Mesenchymal stem cell (in vitro differentiated cells and primary cell): ENCODE results near the gene GPR108. TPM values are rescaled to one million over a fixed set of nuclear protein-coding genes. Genes with fewer than 3 reads are reported as not detected.

Experiments used
- DNase-seq: peaks from one replicate; pipeline ENCODE4 v3.0.0-alpha.2; 2013
- H2AFZ ChIP-seq: one replicate; pipeline ENCODE4 v1.6.1; 2013; ENCODE audit warnings: low read depth, mild to moderate bottlenecking, control low read depth, inconsistent platforms, low read length, moderate library complexity
- H2AK5ac ChIP-seq: 2 replicates; pipeline ENCODE4 v1.6.1; 2013; ENCODE audit warnings: low read length, moderate library complexity, mild to moderate bottlenecking, inconsistent platforms; ENCODE audit not compliant: severe bottlenecking
- H2BK120ac ChIP-seq: one replicate; pipeline ENCODE4 v1.6.1; 2013; ENCODE audit warnings: low read depth, mild to moderate bottlenecking, inconsistent platforms, low read length, moderate library complexity
- H2BK12ac ChIP-seq, 2 experiments: one replicate each; pipeline ENCODE4 v1.6.1; 2013; ENCODE audit warnings: inconsistent platforms in 2 of 2, low read length in 2 of 2, mild to moderate bottlenecking in 2 of 2, moderate library complexity in 2 of 2, control low read depth in 1 of 2
- H2BK15ac ChIP-seq: one replicate; pipeline ENCODE4 v1.6.1; 2013; ENCODE audit warnings: mild to moderate bottlenecking, low read depth, inconsistent platforms; ENCODE audit not compliant: poor library complexity, severe bottlenecking
- H2BK5ac ChIP-seq: 2 replicates; pipeline ENCODE4 v1.6.1; 2013; ENCODE audit warnings: low read depth, mild to moderate bottlenecking, low read length, control low read depth, inconsistent platforms; ENCODE audit not compliant: poor library complexity, severe bottlenecking
- H3K14ac ChIP-seq, 2 experiments: one replicate each; pipeline ENCODE4 v1.6.1; 2013; ENCODE audit warnings: inconsistent platforms in 2 of 2, low read length in 2 of 2, control low read depth in 1 of 2, mild to moderate bottlenecking in 1 of 2, moderate library complexity in 1 of 2
- H3K18ac ChIP-seq, 2 experiments: one replicate each; pipeline ENCODE4 v1.6.1; 2013; ENCODE audit warnings: inconsistent platforms in 2 of 2, low read length in 2 of 2, control low read depth in 1 of 2, low read depth in 1 of 2, mild to moderate bottlenecking in 1 of 2
- H3K23ac ChIP-seq, 2 experiments: one replicate each; pipeline ENCODE4 v1.6.1; 2013; ENCODE audit warnings: inconsistent platforms in 2 of 2, low read length in 2 of 2, mild to moderate bottlenecking in 2 of 2, moderate library complexity in 2 of 2, control low read depth in 1 of 2
- H3K27ac ChIP-seq: 2 replicates; pipeline ENCODE4 v1.5.1; 2013; ENCODE audit warnings: mild to moderate bottlenecking, moderate library complexity, low read length, control low read depth, inconsistent platforms; ENCODE audit not compliant: poor library complexity, severe bottlenecking
- H3K27me3 ChIP-seq, 2 experiments: 2 replicates each; pipeline versions ENCODE4 v1.6.1 to v1.7.0; 2013; ENCODE audit warnings: low read length in 2 of 2, mild to moderate bottlenecking in 2 of 2, moderate library complexity in 2 of 2, control low read depth in 1 of 2, inconsistent platforms in 1 of 2; ENCODE audit not compliant: control insufficient read depth in 1 of 2, insufficient read depth in 1 of 2
- H3K36me3 ChIP-seq, 2 experiments: 2 replicates each; pipeline versions ENCODE4 v1.6.1 to v1.7.0; 2013; ENCODE audit warnings: low read length in 2 of 2, control low read depth in 1 of 2, inconsistent platforms in 1 of 2, low read depth in 1 of 2, mild to moderate bottlenecking in 1 of 2; ENCODE audit not compliant: insufficient read depth in 2 of 2, control insufficient read depth in 1 of 2
- H3K4ac ChIP-seq, 2 experiments: one replicate each; pipeline ENCODE4 v1.6.1; 2013; ENCODE audit warnings: inconsistent platforms in 2 of 2, low read length in 2 of 2, mild to moderate bottlenecking in 2 of 2, moderate library complexity in 2 of 2, control low read depth in 1 of 2, low read depth in 1 of 2
- H3K4me1 ChIP-seq: 2 replicates; pipeline ENCODE4 v1.6.1; 2013; ENCODE audit warnings: low read depth, low read length, control low read depth; ENCODE audit not compliant: control insufficient read depth, insufficient read depth
- H3K4me2 ChIP-seq: 2 replicates; pipeline ENCODE4 v1.6.1; 2013; ENCODE audit warnings: low read length, mild to moderate bottlenecking, inconsistent platforms; ENCODE audit not compliant: poor library complexity, severe bottlenecking
- H3K4me3 ChIP-seq, 2 experiments: 2 replicates each; pipeline versions ENCODE4 v1.5.1 to v1.7.0; 2013; ENCODE audit warnings: low read length in 2 of 2, mild to moderate bottlenecking in 2 of 2, control low read depth in 1 of 2, low read depth in 1 of 2; ENCODE audit not compliant: insufficient read depth in 1 of 2
- H3K79me1 ChIP-seq: replicated peaks from 2 replicates; pipeline ENCODE4 v1.6.1; 2013; ENCODE audit warnings: mild to moderate bottlenecking, control low read depth, low read length, inconsistent platforms; ENCODE audit not compliant: poor library complexity, severe bottlenecking
- H3K9ac ChIP-seq: 2 replicates; pipeline ENCODE4 v1.7.0; 2013; ENCODE audit warnings: mild to moderate bottlenecking, low read length, moderate library complexity
- H3K9me3 ChIP-seq: 2 replicates; pipeline ENCODE4 v1.7.0; 2013; ENCODE audit warnings: mild to moderate bottlenecking, low read length; ENCODE audit not compliant: control insufficient read depth
- H4K8ac ChIP-seq: one replicate; pipeline ENCODE4 v1.6.1; 2013; ENCODE audit warnings: inconsistent platforms, mild to moderate bottlenecking, low read length, moderate library complexity
- H4K91ac ChIP-seq: one replicate; pipeline ENCODE4 v1.6.1; 2013; ENCODE audit warnings: mild to moderate bottlenecking, low read length, inconsistent platforms
- WGBS: methylation state at CpG from one replicate; pipeline ENCODE4 v1.1.7; 2013; ENCODE audit warnings: mixed read lengths; 5-methylcytosine and 5-hydroxymethylcytosine counted together
- polyA plus RNA-seq, 2 experiments: library from polyadenylated mRNA; stranded (reverse); fragments of 200-250 nt; gene quantifications; one replicate each; pipeline ENCODE4 v1.2.3, GENCODE V29; 2013

GPR108 gene
- polyA plus RNA-seq (2013, experiment 1 of 2) = 63.6 TPM
- 61.8 TPM for polyA plus RNA-seq (2013, experiment 2 of 2)

DNA sequence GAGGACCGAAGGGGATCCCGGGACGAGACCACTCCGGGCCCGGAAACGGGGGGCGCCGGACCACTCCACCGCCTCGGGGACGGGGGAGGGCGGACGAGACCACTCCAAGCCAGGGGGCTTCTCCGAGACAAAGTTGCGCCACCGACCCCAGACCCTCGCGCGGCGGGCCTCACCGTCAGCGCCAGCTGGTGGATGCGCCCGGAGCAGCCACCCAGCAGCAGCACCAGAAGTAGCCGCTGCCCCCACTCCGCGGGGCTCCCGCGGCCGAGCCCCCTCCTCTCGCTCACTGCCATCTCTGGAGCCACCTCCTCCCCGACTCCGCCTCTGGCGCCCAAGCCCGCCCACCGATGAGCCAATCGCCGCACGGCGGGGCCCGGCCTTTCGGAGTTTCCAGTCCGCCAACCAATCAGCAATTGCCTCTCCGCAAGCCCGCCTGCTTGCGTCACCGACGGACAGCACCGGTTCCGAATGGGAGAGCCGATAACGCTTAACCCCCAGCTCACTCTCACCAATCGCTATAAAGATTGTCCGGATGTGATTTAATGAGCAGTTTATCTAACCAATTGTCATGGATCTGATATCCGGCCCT lies at the start of gene GPR108:
TSS of gene GPR108 (minus strand) at position 297 of the 589 bp plus-strand sequence. CDS start at position 293, 4 bp downstream.
- peaks cover 22% of the 10 kb centered on the region for H3K79me1 ChIP-seq
- H3K9ac ChIP-seq = peak within 1 kb of the TSS; percentile 97
- peak within 1 kb of the TSS; percentile 97 for H4K8ac ChIP-seq
- peak within 1 kb of the TSS; percentile 93 for H2AK5ac ChIP-seq
- H2BK12ac ChIP-seq = peak within 1 kb of the TSS; percentile 65 to 73
- peak within 1 kb of the TSS in 1 of 2 experiments; percentile 90 for H3K14ac ChIP-seq
- peak within 1 kb of the TSS; percentile 75 for H3K27ac ChIP-seq
- peak within 1 kb of the TSS; percentile 98 to 99 for H3K18ac ChIP-seq
- H3K9me3 ChIP-seq = no peaks in the 10 kb centered on the region
- peak within 1 kb of the TSS; percentile 100 for H2BK5ac ChIP-seq
- peaks cover 21 to 25% of the 10 kb centered on the region in 2 experiments for H3K36me3 ChIP-seq
- peak within 1 kb of the TSS; percentile 99 for H4K91ac ChIP-seq
- H2BK15ac ChIP-seq = peak within 1 kb of the TSS; percentile 100
- peak within 1 kb of the TSS; percentile 96 for H2AFZ ChIP-seq
- DNase-seq = peak; percentile 100
- H3K23ac ChIP-seq = no peak within 1 kb of the TSS
- whole genome bisulfite sequencing = under 1% methylated on average over 50 of the region's 55 CpGs
- peak within 1 kb of the TSS; percentile 87 to 93 for H3K4me3 ChIP-seq
- peak within 1 kb of the TSS; percentile 95 for H2BK120ac ChIP-seq
- peak within 1 kb of the TSS; percentile 97 for H3K4me2 ChIP-seq
- H3K4me1 ChIP-seq = peaks cover 38% of the 10 kb centered on the region
- H3K27me3 ChIP-seq = no peaks in the 10 kb centered on the region
- H3K4ac ChIP-seq = peak within 1 kb of the TSS; percentile 94 to 99

DNA sequence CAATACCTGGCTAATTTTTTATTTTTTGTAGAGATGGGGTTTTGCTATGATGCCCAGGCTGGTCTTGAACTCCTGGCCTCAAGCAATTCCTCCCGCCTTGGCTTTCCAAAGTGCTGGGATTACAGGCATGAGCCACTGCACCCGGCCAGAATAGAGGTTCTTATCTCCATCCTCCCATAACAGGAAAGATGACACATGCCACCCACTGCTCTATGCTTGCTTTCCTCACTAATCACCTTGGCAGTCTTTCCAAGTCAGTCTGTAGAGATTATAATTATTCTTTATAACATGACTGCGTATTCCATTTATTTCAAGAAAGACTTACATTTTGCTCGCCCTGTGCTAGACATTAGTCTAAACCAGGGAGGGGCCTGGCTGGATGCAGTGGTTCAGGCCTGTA lies 41.8 kb upstream of the GPR108 start:
- Histone ChIP-seq H4K91ac (no peak overlapping the region), H3K4me2 (no peak overlapping the region), H3K36me3 (no peaks in the 10 kb centered on the region), H3K4me3 (no peak overlapping the region), H3K27ac (no peak overlapping the region), H3K9ac (no peak overlapping the region), H4K8ac (no peak overlapping the region), H2BK120ac (no peak overlapping the region), H2AK5ac (no peak overlapping the region), H3K14ac (no peak overlapping the region), H2AFZ (no peak overlapping the region), H3K79me1 (no peaks in the 10 kb centered on the region), H3K27me3 (peaks cover 0 to 4% of the 10 kb centered on the region in 2 experiments), H3K4ac (no peak overlapping the region), H3K18ac (no peak overlapping the region), H2BK5ac (no peak overlapping the region), H2BK12ac (no peak overlapping the region), H3K4me1 (no peaks in the 10 kb centered on the region), H3K23ac (no peak overlapping the region), H3K9me3 (no peaks in the 10 kb centered on the region), H2BK15ac (no peak overlapping the region)
- WGBS = 86% methylated on average over 4 of the region's 4 CpGs
- no peak for DNase-seq

DNA sequence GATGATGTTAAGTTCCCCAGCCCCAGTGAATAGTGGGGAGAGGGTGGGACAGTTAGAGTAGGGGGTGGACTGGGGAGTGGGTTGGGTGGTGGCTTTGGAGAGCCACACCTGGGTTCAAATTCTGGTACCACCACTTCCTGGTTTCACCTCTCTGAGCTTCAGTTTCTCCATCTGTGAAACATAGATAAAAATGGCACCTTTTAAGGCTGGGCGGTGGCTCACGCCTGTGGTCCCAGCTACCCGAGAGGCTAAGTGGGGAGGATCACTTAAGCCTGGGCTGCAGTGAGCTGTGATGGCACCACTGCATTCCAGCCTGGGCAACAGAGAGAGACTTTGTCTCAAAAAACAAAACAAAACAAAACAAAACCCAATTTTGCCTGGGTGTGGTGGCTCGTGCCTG lies 41.0 kb upstream of the GPR108 start:
- 82% methylated on average over 4 of the region's 4 CpGs for WGBS
- no peak overlapping the region for H3K14ac ChIP-seq
- H3K79me1 ChIP-seq = no peaks in the 10 kb centered on the region
- no peak overlapping the region for H2AK5ac ChIP-seq
- no peak overlapping the region for H2BK5ac ChIP-seq
- no peak overlapping the region for H2BK15ac ChIP-seq
- no peak overlapping the region for H2BK120ac ChIP-seq
- H3K9me3 ChIP-seq = no peaks in the 10 kb centered on the region
- DNase-seq = no peak
- H3K4ac ChIP-seq = no peak overlapping the region
- H3K4me1 ChIP-seq = no peaks in the 10 kb centered on the region
- H4K91ac ChIP-seq = no peak overlapping the region
- no peaks in the 10 kb centered on the region for H3K36me3 ChIP-seq
- H3K4me2 ChIP-seq = no peak overlapping the region
- no peak overlapping the region for H3K4me3 ChIP-seq
- H3K27ac ChIP-seq = no peak overlapping the region
- no peak overlapping the region for H3K23ac ChIP-seq
- H4K8ac ChIP-seq = no peak overlapping the region
- no peak overlapping the region for H3K18ac ChIP-seq
- H2AFZ ChIP-seq = no peak overlapping the region
- no peak overlapping the region for H2BK12ac ChIP-seq
- peaks cover 0 to 4% of the 10 kb centered on the region in 2 experiments for H3K27me3 ChIP-seq
- H3K9ac ChIP-seq = no peak overlapping the region

DNA sequence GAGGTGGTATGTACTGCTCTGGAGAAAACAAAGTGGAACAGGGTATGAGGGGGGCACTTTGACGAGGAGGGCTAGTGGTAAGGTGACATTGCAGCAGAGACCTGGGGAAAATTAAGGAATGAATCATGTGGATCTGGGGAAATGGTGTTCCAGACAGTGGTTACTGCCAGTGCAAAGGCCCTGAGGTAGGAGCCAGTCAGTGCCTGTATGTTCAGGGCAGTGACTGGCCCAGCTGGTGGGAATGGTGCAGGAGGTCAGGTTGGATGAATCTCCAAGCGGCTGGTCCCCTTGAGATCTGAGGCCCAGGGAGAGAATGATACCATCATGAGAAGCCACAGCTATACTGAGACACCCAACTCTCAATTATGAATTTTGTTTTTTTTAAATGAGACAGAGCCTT lies 40.1 kb upstream of the GPR108 start:
- no peaks in the 10 kb centered on the region for H3K36me3 ChIP-seq
- 62% methylated on average over 1 of the region's 2 CpGs for WGBS
- H2BK12ac ChIP-seq = no peak overlapping the region

More for the DNA sequence above, 40.1 kb upstream of the GPR108 start:
- Histone ChIP-seq H3K23ac (no peak overlapping the region), H3K4me3 (no peak overlapping the region), H2AFZ (no peak overlapping the region), H4K8ac (no peak overlapping the region), H3K9me3 (no peaks in the 10 kb centered on the region), H3K4me2 (no peak overlapping the region), H2BK15ac (no peak overlapping the region), H3K4ac (no peak overlapping the region), H3K18ac (no peak overlapping the region), H2AK5ac (no peak overlapping the region), H3K27ac (no peak overlapping the region), H3K9ac (no peak overlapping the region), H4K91ac (no peak overlapping the region), H3K79me1 (no peaks in the 10 kb centered on the region), H2BK120ac (no peak overlapping the region), H3K27me3 (peaks cover 0 to 4% of the 10 kb centered on the region in 2 experiments), H3K4me1 (no peaks in the 10 kb centered on the region), H3K14ac (no peak overlapping the region), H2BK5ac (no peak overlapping the region)
- DNase-seq = no peak
